Spleen (tissue), 7 donors: ENCODE data around the gene MKLN1.

ENCODE experiments used
- POLR2A ChIP-seq, 3 donors: fragments of 450-650 bp; IDR thresholded peaks; one replicate each; pipeline ENCODE4 v1.5.1; 2017; ENCODE audit warnings: antibody characterized with exemption in 3 of 3, mild to moderate bottlenecking in 1 of 3
- POLR2AphosphoS5 ChIP-seq, 3 donors: sonication (generic); formaldehyde crosslinking; IDR thresholded peaks; one replicate each; pipeline ENCODE4 v1.5.1; 2017; ENCODE audit warnings: antibody characterized with exemption in 3 of 3
- TF ChIP-seq, protein P1 (sequence below), 11 experiments: fragments of 200-600 bp in 7 of 11; fragments of 450-650 bp in 4 of 11; sonication (generic) in 4 of 11; IDR thresholded peaks in 8 of 11; conservative IDR thresholded peaks in 3 of 11; 1 replicate in 7 of 11; 2 replicates in 4 of 11; pipeline versions ENCODE4 v1.4.0 to v1.8.0; 2016 to 2021; ENCODE audit warnings: antibody characterized with exemption in 11 of 11, inconsistent platforms in 4 of 11, mild to moderate bottlenecking in 1 of 11
- donor health status: DM: no; HTN: no; CAD: no; lungs with moderate emphysema.
- donor health status: DM: no; HTN: no; CAD: no.
- donor health status: DM: no; HTN: no; CAD: no.

GRCh38 chr7:131533566-131534561 is 206.2 kb downstream of the MKLN1 start:
- no peak for TF ChIP-seq POLR2AphosphoS5 (IDR thresholded peaks at IDR 0.05)
- TF ChIP-seq POLR2A (IDR thresholded peaks at IDR 0.05) = no peak
- TF ChIP-seq, protein P1, sequence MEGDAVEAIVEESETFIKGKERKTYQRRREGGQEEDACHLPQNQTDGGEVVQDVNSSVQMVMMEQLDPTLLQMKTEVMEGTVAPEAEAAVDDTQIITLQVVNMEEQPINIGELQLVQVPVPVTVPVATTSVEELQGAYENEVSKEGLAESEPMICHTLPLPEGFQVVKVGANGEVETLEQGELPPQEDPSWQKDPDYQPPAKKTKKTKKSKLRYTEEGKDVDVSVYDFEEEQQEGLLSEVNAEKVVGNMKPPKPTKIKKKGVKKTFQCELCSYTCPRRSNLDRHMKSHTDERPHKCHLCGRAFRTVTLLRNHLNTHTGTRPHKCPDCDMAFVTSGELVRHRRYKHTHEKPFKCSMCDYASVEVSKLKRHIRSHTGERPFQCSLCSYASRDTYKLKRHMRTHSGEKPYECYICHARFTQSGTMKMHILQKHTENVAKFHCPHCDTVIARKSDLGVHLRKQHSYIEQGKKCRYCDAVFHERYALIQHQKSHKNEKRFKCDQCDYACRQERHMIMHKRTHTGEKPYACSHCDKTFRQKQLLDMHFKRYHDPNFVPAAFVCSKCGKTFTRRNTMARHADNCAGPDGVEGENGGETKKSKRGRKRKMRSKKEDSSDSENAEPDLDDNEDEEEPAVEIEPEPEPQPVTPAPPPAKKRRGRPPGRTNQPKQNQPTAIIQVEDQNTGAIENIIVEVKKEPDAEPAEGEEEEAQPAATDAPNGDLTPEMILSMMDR (IDR thresholded peaks at IDR 0.05 in 8 of 11, conservative IDR thresholded peaks at IDR 0.05 in 3 of 11) = no peak
